GM12878 (cell line): Measurements from ENCODE around the gene ZKSCAN5. TPM values are rescaled to one million over a fixed set of nuclear protein-coding genes. Genes with fewer than 3 reads are reported as not detected.

Source experiments
- BCL11A ChIP-seq: IDR thresholded peaks from 2 replicates; pipeline ENCODE4 v1.6.1; 2011; ENCODE audit warnings: low read depth, low read length
- CEBPB ChIP-seq, 2 experiments: fragments of 150-350 bp in 1 of 2; IDR thresholded peaks; 2 replicates each; pipeline ENCODE4 v1.6.1; 2012 to 2014; ENCODE audit warnings: low read depth in 2 of 2, low read length in 2 of 2, borderline replicate concordance in 1 of 2, inconsistent platforms in 1 of 2
- EZH2 ChIP-seq: IDR thresholded peaks from 2 replicates; pipeline ENCODE4 v1.6.1; 2012; ENCODE audit warnings: low read depth, mild to moderate bottlenecking, control low read depth, inconsistent platforms, low read length, borderline replicate concordance; ENCODE audit not compliant: control insufficient read depth
- IKZF2 ChIP-seq, 2 experiments: fragments of 450-650 bp; IDR thresholded peaks; 2 replicates each; pipeline ENCODE4 v1.6.1; 2017; ENCODE audit warnings: mild to moderate bottlenecking in 2 of 2, moderate library complexity in 2 of 2
- KLF5 ChIP-seq: fragments of 450-650 bp; IDR thresholded peaks from 2 replicates; pipeline ENCODE4 v1.6.1; 2014; ENCODE audit warnings: mild to moderate bottlenecking; ENCODE audit not compliant: partially characterized antibody
- MTA2 ChIP-seq: fragments of 450-650 bp; IDR thresholded peaks from 2 replicates; pipeline ENCODE4 v1.6.1; 2016; ENCODE audit warnings: low read depth, mild to moderate bottlenecking, moderate library complexity
- MTA3 ChIP-seq: IDR thresholded peaks from 2 replicates; pipeline ENCODE4 v1.6.1; 2012; ENCODE audit warnings: low read length, inconsistent platforms, borderline replicate concordance
- MXI1 ChIP-seq: fragments of 150-350 bp; IDR thresholded peaks from 2 replicates; pipeline ENCODE4 v1.6.1; 2011; ENCODE audit warnings: low read depth, mild to moderate bottlenecking, inconsistent platforms, low read length, improper control_type of control experiment
- NKRF ChIP-seq: fragments of 450-650 bp; conservative IDR thresholded peaks from 2 replicates; pipeline ENCODE4 v1.6.1; 2017; ENCODE audit warnings: mild to moderate bottlenecking, moderate library complexity
- POLR2AphosphoS2 ChIP-seq: IDR thresholded peaks from 2 replicates; pipeline ENCODE4 v1.6.1; 2011; ENCODE audit warnings: low read depth, mild to moderate bottlenecking, low read length, improper control_type of control experiment, moderate library complexity
- POLR2AphosphoS5 ChIP-seq: IDR thresholded peaks from 2 replicates; pipeline ENCODE4 v1.6.1; 2011; ENCODE audit warnings: mild to moderate bottlenecking, low read length, inconsistent platforms
- RAD51 ChIP-seq: fragments of 450-650 bp; IDR thresholded peaks from 2 replicates; pipeline ENCODE4 v1.6.1; 2016; ENCODE audit warnings: moderate library complexity, mild to moderate bottlenecking, inconsistent platforms
- SREBF2 ChIP-seq: IDR thresholded peaks from 2 replicates; pipeline ENCODE4 v1.6.1; 2012; ENCODE audit warnings: mild to moderate bottlenecking, low read length
- SRF ChIP-seq, 2 experiments: IDR thresholded peaks; 2 replicates each; pipeline ENCODE4 v1.6.1; 2011; ENCODE audit warnings: low read depth in 2 of 2, low read length in 2 of 2, mild to moderate bottlenecking in 1 of 2, moderate library complexity in 1 of 2
- TAF1 ChIP-seq: IDR thresholded peaks from 2 replicates; pipeline ENCODE4 v1.6.1; 2011; ENCODE audit warnings: mild to moderate bottlenecking, low read depth, low read length, borderline replicate concordance
- TARDBP ChIP-seq: IDR thresholded peaks from 2 replicates; pipeline ENCODE4 v1.6.1; 2016; ENCODE audit warnings: borderline replicate concordance
- TBL1XR1 ChIP-seq: IDR thresholded peaks from 2 replicates; pipeline ENCODE4 v1.6.1; 2012; ENCODE audit warnings: low read depth, low read length, improper control_type of control experiment
- ZBTB11 ChIP-seq: fragments of 450-650 bp; formaldehyde crosslinking; IDR thresholded peaks from 2 replicates; pipeline ENCODE4 v1.5.0; 2022; ENCODE audit warnings: mild to moderate bottlenecking, missing genetic modification characterization
- ZNF217 ChIP-seq: fragments of 450-650 bp; IDR thresholded peaks from 2 replicates; pipeline ENCODE4 v1.6.1; 2017; ENCODE audit warnings: antibody characterized with exemption, mild to moderate bottlenecking
- ZNF592 ChIP-seq: fragments of 450-650 bp; IDR thresholded peaks from 2 replicates; pipeline ENCODE4 v1.6.1; 2017; ENCODE audit warnings: mild to moderate bottlenecking, moderate library complexity
- ZSCAN29 ChIP-seq: fragments of 450-650 bp; IDR thresholded peaks from 2 replicates; pipeline ENCODE4 v1.6.1; 2017; ENCODE audit warnings: mild to moderate bottlenecking, moderate library complexity
- polyA plus RNA-seq, 11 experiments: library from polyadenylated mRNA; depleted of rRNA in 4 of 11; unstranded in 6 of 11; stranded (reverse) in 5 of 11; fragments of >200 nt; fragmentation: Nextera tagmentation in 4 of 11; fragmentation: Illumina TruSeq in 1 of 11; extraction: Ambion mirVana in 4 of 11; extraction: Trizol in 1 of 11; gene quantifications; 1 replicate in 1 of 11; 2 replicates in 10 of 11; pipeline versions ENCODE4 v1.2.1 to v1.2.3, GENCODE V29; 2011 to 2016; ENCODE audit warnings: inconsistent platforms in 2 of 11, missing spikeins in 2 of 11, low read depth in 1 of 11
- total RNA-seq, 4 experiments: library from RNA; depleted of rRNA in 3 of 4; stranded (reverse); fragments of >200 nt in 3 of 4; fragmentation: Illumina TruSeq in 1 of 4; extraction: Trizol in 1 of 4; gene quantifications; 2 replicates each; pipeline versions ENCODE4 v1.2.1 to v1.2.3, GENCODE V29; 2013 to 2021

The ZKSCAN5 gene
- total and polyA plus RNA-seq, 10 of the 15 experiments (the other 5 are each of a cell fraction or from before 2014, with no cell fraction given) = 2.5 to 10.1 (median 7.7) TPM

- peak; percentile 66; the same call in 1 of the 2 replicates for TF ChIP-seq NKRF
- TF ChIP-seq MXI1 = 0 out of 2 replicates have a peak, but pooled peaks have one; percentile 36
- TF ChIP-seq POLR2AphosphoS5 = peak; percentile 97
- peak; percentile 64; the same call in 1 of the 2 replicates for TF ChIP-seq MTA3
- no peak for TF ChIP-seq CEBPB (IDR thresholded peaks at IDR 0.05; ENCODE audit: borderline replicate concordance in 1 of 2, low read depth in 2 of 2, low read length in 2 of 2)
- 0 out of 2 replicates have a peak, but pooled peaks have one; percentile 10 for TF ChIP-seq SREBF2
- TF ChIP-seq MTA2 = no peak
- no peak for TF ChIP-seq RAD51
- no peak for TF ChIP-seq ZNF592
- TF ChIP-seq ZNF217 = no peak
- TF ChIP-seq TARDBP = no peak
- TF ChIP-seq EZH2 = no peak
- TF ChIP-seq ZBTB11 (CRISPR knock-in tag) = no peak
- TF ChIP-seq POLR2AphosphoS2 = peak; percentile 85
- peak; percentile 33 for TF ChIP-seq KLF5
- no peak for TF ChIP-seq TBL1XR1
- TF ChIP-seq TAF1 = peak; percentile 85
- TF ChIP-seq ZSCAN29 = no peak
- peak in 1 of 2 experiments; percentile 36; a peak in 2 of 4 replicates for TF ChIP-seq IKZF2 (IDR thresholded peaks at IDR 0.05)
- no peak for TF ChIP-seq SRF (IDR thresholded peaks at IDR 0.05; ENCODE audit: low read depth in 2 of 2, low read length in 2 of 2)
- peak; percentile 47; the same call in 1 of the 2 replicates for TF ChIP-seq BCL11A
Measured at GRCh38 chr7:99551767-99552463, 47.5 kb downstream of the ZKSCAN5 start, which contains the start of gene FAM200A (continued).
